Upper lobe of right lung (tissue), 1 donor: ENCODE measurements around the gene MLF2. TPM values are rescaled to one million over a fixed set of nuclear protein-coding genes. Genes with fewer than 3 reads are reported as not detected.

ENCODE experiments used
- ATAC-seq: fragments of 200-7000 bp; cut with Tn5 transposase; one replicate; pipeline ENCODE4 v1.9.1; 2020; ENCODE audit warnings: mild to moderate bottlenecking, moderate library complexity
- DNase-seq: peaks from one replicate; pipeline ENCODE4 v3.0.0-alpha.2; 2020
- H3K27ac ChIP-seq: fragments of 200-600 bp; one replicate; pipeline ENCODE4 v1.8.0; 2022
- H3K27me3 ChIP-seq: fragments of 200-600 bp; one replicate; pipeline ENCODE4 v1.8.0; 2022; ENCODE audit warnings: mild to moderate bottlenecking
- H3K36me3 ChIP-seq: fragments of 200-600 bp; one replicate; pipeline ENCODE4 v1.8.0; 2022
- H3K4me1 ChIP-seq: fragments of 200-600 bp; one replicate; pipeline ENCODE4 v1.8.0; 2022
- H3K4me3 ChIP-seq: fragments of 200-600 bp; one replicate; pipeline ENCODE4 v1.8.0; 2022; ENCODE audit warnings: mild to moderate bottlenecking
- H3K9me3 ChIP-seq: fragments of 200-600 bp; one replicate; pipeline ENCODE4 v1.8.0; 2022
- CTCF ChIP-seq: fragments of 200-600 bp; IDR thresholded peaks from one replicate; pipeline ENCODE4 v1.8.0; 2022; ENCODE audit warnings: antibody characterized with exemption
- intact Hi-C: fragments of 100-400 bp; cut with DNase I; formaldehyde crosslinking; loops from one replicate; pipeline ENCODE4 v1.11.0; 2022
- total RNA-seq: library from RNA; stranded (reverse); fragmentation: NEBNext Ultra II Directional; extraction: Animal tissue kit (Norgen Biotek cat#: 25700); gene quantifications from one replicate; pipeline ENCODE4 v1.2.1, GENCODE V29; 2021
- donor health status: DM: no; HTN: yes; CAD: no; lungs with severe emphysema.

The MLF2 gene
- total RNA-seq, 1 donor from 2014 or later: 118 TPM

GRCh38 chr12:6736754-6737153, 16.2 kb downstream of the MLF2 start:
- TF ChIP-seq CTCF: no peak
- H3K4me3 ChIP-seq: no peak overlapping the region
- no peak for DNase-seq
- no peaks in the 10 kb centered on the region for H3K27me3 ChIP-seq
- H3K9me3 ChIP-seq: no peaks in the 10 kb centered on the region
- H3K4me1 ChIP-seq: no peaks in the 10 kb centered on the region
- H3K36me3 ChIP-seq: peaks cover 11% of the 10 kb centered on the region
- intact Hi-C loops: loop anchor here (10.0 kb wide), 1 partner anchor 88 kb away; the partner anchor contains the start of genes GPR162 and P3H3
- no peak for ATAC-seq
- H3K27ac ChIP-seq: no peak overlapping the region

GRCh38 chr12:6735448-6736191, 17.3 kb downstream of the MLF2 start:
- no peaks in the 10 kb centered on the region for H3K4me1 ChIP-seq
- no peak overlapping the region for H3K4me3 ChIP-seq
- H3K36me3 ChIP-seq: peaks cover 22% of the 10 kb centered on the region
- peak; percentile 77 for TF ChIP-seq CTCF
- intact Hi-C loops: loop anchor here (10.0 kb wide), 1 partner anchor 89 kb away; the partner anchor contains the start of genes GPR162 and P3H3
- no peak overlapping the region for H3K27ac ChIP-seq
- ATAC-seq (peak; percentile 94), DNase-seq (peak; percentile 83)
- H3K27me3 ChIP-seq: no peaks in the 10 kb centered on the region
- no peaks in the 10 kb centered on the region for H3K9me3 ChIP-seq

GRCh38 chr12:6734506-6735387, 18.2 kb downstream of the MLF2 start:
- intact Hi-C loops: loop anchor here (10.0 kb wide), 1 partner anchor 90 kb away; the partner anchor contains the start of genes GPR162 and P3H3
- DNase-seq (no peak), ATAC-seq (no peak)
- no peak for TF ChIP-seq CTCF
- Histone ChIP-seq H3K4me1 (no peaks in the 10 kb centered on the region), H3K4me3 (no peak overlapping the region), H3K27me3 (no peaks in the 10 kb centered on the region), H3K27ac (peak overlapping the region; percentile 15), H3K36me3 (peaks cover 30% of the 10 kb centered on the region), H3K9me3 (no peaks in the 10 kb centered on the region)

GRCh38 chr12:6730169-6730568, 22.8 kb downstream of the MLF2 start:
- peaks cover 54% of the 10 kb centered on the region for H3K36me3 ChIP-seq
- no peak for ATAC-seq
- no peak overlapping the region for H3K4me3 ChIP-seq
- no peaks in the 10 kb centered on the region for H3K9me3 ChIP-seq
- H3K4me1 ChIP-seq: peaks cover 2% of the 10 kb centered on the region
- no peak for DNase-seq
- intact Hi-C loops: loop anchor here (10.0 kb wide), 1 partner anchor 95 kb away; the partner anchor contains the start of genes GPR162 and P3H3
- no peak overlapping the region for H3K27ac ChIP-seq
- no peaks in the 10 kb centered on the region for H3K27me3 ChIP-seq
- no peak for TF ChIP-seq CTCF

- Histone ChIP-seq H3K4me1 (peaks cover 10% of the 10 kb centered on the region), H3K4me3 (no peak overlapping the region), H3K27me3 (no peaks in the 10 kb centered on the region), H3K9me3 (no peaks in the 10 kb centered on the region), H3K27ac (no peak overlapping the region), H3K36me3 (peaks cover 44% of the 10 kb centered on the region)
- no peak for DNase-seq
- TF ChIP-seq CTCF: no peak
- intact Hi-C loops: no loop called here
- no peak for ATAC-seq
These were observed 23.8 kb downstream of the MLF2 start for GRCh38 chr12:6729186-6729585.
